Aorta (tissue), 5 donors: ENCODE data around the gene DENND2D. TPM values are rescaled to one million over a fixed set of nuclear protein-coding genes. Genes with fewer than 3 reads are reported as not detected.
"Not testable (repeated sequence)": the region's sequence is repeated elsewhere in the genome, so short reads cannot be mapped to it uniquely, and the experiment has no call there.

Experiments used
- ATAC-seq: fragments of 200-7000 bp; cut with Tn5 transposase; one replicate; pipeline ENCODE4 v1.9.1; 2022; ENCODE audit warnings: moderate library complexity; ENCODE audit not compliant: low FRiP score
- DNase-seq, 2 donors: peaks; one replicate each; pipeline ENCODE4 v3.0.0-alpha.2; 2020
- H3K27ac ChIP-seq, 2 donors: one replicate each; pipeline ENCODE4 v1.5.1; 2013; ENCODE audit warnings: low read length in 2 of 2, mild to moderate bottlenecking in 2 of 2, moderate library complexity in 2 of 2, control low read depth in 1 of 2, inconsistent platforms in 1 of 2, low read depth in 1 of 2
- H3K27me3 ChIP-seq, 2 donors: one replicate each; pipeline ENCODE4 v1.6.1; 2013; ENCODE audit warnings: control low read depth in 1 of 2, low read length in 1 of 2, mild to moderate bottlenecking in 1 of 2, moderate library complexity in 1 of 2; ENCODE audit not compliant: insufficient read depth in 2 of 2, control insufficient read depth in 1 of 2
- H3K36me3 ChIP-seq, 2 donors: one replicate each; pipeline ENCODE4 v1.6.1; 2013; ENCODE audit warnings: control low read depth in 1 of 2, low read length in 1 of 2, mild to moderate bottlenecking in 1 of 2; ENCODE audit not compliant: insufficient read depth in 2 of 2, control insufficient read depth in 1 of 2
- H3K4me1 ChIP-seq, 2 donors: one replicate each; pipeline ENCODE4 v1.6.1; 2013; ENCODE audit warnings: low read length in 2 of 2, control low read depth in 1 of 2, mild to moderate bottlenecking in 1 of 2, moderate library complexity in 1 of 2; ENCODE audit not compliant: insufficient read depth in 2 of 2, control insufficient read depth in 1 of 2
- H3K4me3 ChIP-seq, 2 donors: one replicate each; pipeline ENCODE4 v1.5.1; 2013; ENCODE audit warnings: low read length in 2 of 2, control low read depth in 1 of 2, mild to moderate bottlenecking in 1 of 2
- H3K9me3 ChIP-seq: one replicate; pipeline ENCODE4 v1.6.1; 2013; ENCODE audit warnings: mild to moderate bottlenecking, low read length; ENCODE audit not compliant: control insufficient read depth
- WGBS, 2 donors: extraction: QIAGEN DNeasy Blood & Tissue Kit; methylation state at CpG; one replicate each; pipeline ENCODE4 v1.1.7; 2013; 5-methylcytosine and 5-hydroxymethylcytosine counted together
- intact Hi-C, 2 donors: fragments of 100-400 bp; cut with DNase I; formaldehyde crosslinking; loops; one replicate each; pipeline versions ENCODE4 v1.14.2 to v1.15.0; 2022
- polyA plus RNA-seq, 2 donors: library from polyadenylated mRNA; stranded (reverse); fragments of 200-250 nt; gene quantifications; one replicate each; pipeline ENCODE4 v1.2.3, GENCODE V29; 2013
- total RNA-seq, 2 donors: library from RNA; stranded (reverse); fragmentation: NEBNext Ultra II Directional; extraction: Animal tissue kit (Norgen Biotek cat#: 25700); gene quantifications; one replicate each; pipeline ENCODE4 v1.2.1, GENCODE V29; 2021
- donor health status: healthy with polysubstance abuse.
- donor health status: Bipolar disorder and iron deficiency.
- donor health status: DM: no; HTN: no; CAD: no.
- donor health status: DM: no; HTN: no; CAD: no.
- donor health status: DM: yes; HTN: yes; CAD: no.

DENND2D gene
- total and polyA plus RNA-seq, 4 donors: 0.77 to 20.3 (median 15.0) TPM

GRCh38 chr1:111218701-111219556 lies 18.5 kb upstream of the DENND2D start:
- Histone ChIP-seq H3K4me3 (no peak overlapping the region), H3K27me3 (no peaks in the 10 kb centered on the region), H3K9me3 (no peaks in the 10 kb centered on the region), H3K36me3 (no peaks in the 10 kb centered on the region), H3K4me1 (no peaks in the 10 kb centered on the region), H3K27ac (no peak overlapping the region)
- no peak for DNase-seq
- no peak for ATAC-seq
- WGBS, 2 donors: 91% methylated on average over 8 of the region's 8 CpGs
- intact Hi-C loops: no loop called here

DNA sequence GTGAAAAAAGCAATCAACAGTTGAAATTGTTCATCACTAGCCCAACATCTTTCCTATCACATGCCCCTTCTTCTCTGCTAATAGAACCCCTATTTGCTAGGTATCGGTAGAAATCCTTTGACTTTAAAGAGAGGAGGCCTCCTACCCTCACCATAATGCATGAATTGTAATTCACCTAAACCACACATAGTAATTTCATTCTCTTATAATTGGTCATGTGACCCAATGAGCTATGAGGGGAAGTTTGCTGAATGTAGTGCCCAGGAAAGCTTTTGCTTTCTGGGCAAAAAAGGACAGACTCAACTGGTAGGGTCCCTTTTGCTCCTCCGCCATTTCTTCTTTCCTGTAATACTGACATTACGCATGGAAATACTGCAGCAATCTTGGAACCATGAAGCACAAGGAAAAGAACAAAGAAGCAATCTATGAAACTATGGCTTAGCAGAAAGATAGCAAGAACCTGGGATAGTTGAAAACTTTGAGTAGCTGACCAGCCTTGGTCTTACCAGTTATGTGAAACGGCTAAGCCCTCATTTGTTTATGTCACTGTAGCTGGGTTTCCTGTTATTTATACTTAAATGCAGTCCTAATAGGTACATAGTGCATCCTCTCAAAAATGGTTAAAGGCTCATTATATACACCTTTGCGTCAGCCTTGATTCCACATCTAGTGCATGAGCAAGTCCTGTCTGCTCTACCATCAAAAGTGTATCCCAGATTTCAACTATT lies 16.9 kb upstream of the DENND2D start:
- ATAC-seq: no peak
- Histone ChIP-seq H3K36me3 (no peaks in the 10 kb centered on the region), H3K9me3 (no peaks in the 10 kb centered on the region), H3K4me1 (no peaks in the 10 kb centered on the region), H3K27me3 (no peaks in the 10 kb centered on the region), H3K4me3 (no peak overlapping the region), H3K27ac (no peak overlapping the region)
- DNase-seq: no peak
- 71% methylated on average over 5 of the region's 5 CpGs for WGBS, 2 donors
- intact Hi-C loops: no loop called here

- Histone ChIP-seq H3K36me3 (no peaks in the 10 kb centered on the region), H3K27ac (no peak overlapping the region), H3K27me3 (no peaks in the 10 kb centered on the region), H3K9me3 (no peaks in the 10 kb centered on the region), H3K4me3 (no peak overlapping the region), H3K4me1 (no peaks in the 10 kb centered on the region)
- DNase-seq (no peak), ATAC-seq (no peak)
- WGBS, 2 donors: 83% methylated on average over 5 of the region's 5 CpGs
- intact Hi-C loops: no loop called here
These were observed 16.3 kb upstream of the DENND2D start for GRCh38 chr1:111216751-111217150.

GRCh38 chr1:111215285-111215684 lies 14.8 kb upstream of the DENND2D start:
- ATAC-seq, H3K4me3 ChIP-seq, intact Hi-C loops, H3K27ac ChIP-seq, H3K4me1 ChIP-seq, H3K27me3 ChIP-seq, H3K9me3 ChIP-seq, DNase-seq, H3K36me3 ChIP-seq: not testable (repeated sequence)
- WGBS, 2 donors: 88 to 91% methylated on average over 2 of the region's 2 CpGs

GRCh38 chr1:111214884-111215283 lies 14.4 kb upstream of the DENND2D start:
- ATAC-seq (no peak), DNase-seq (no peak)
- 91 to 92% methylated on average over 7 of the region's 7 CpGs for WGBS, 2 donors
- H3K9me3 ChIP-seq: no peaks in the 10 kb centered on the region
- H3K4me3 ChIP-seq: no peak overlapping the region
- H3K27me3 ChIP-seq: no peaks in the 10 kb centered on the region
- intact Hi-C loops: no loop called here
- H3K36me3 ChIP-seq: no peaks in the 10 kb centered on the region
- no peaks in the 10 kb centered on the region for H3K4me1 ChIP-seq
- H3K27ac ChIP-seq: no peak overlapping the region

GRCh38 chr1:111214074-111214801 lies 13.8 kb upstream of the DENND2D start:
- Histone ChIP-seq H3K27me3 (no peaks in the 10 kb centered on the region), H3K4me1 (no peaks in the 10 kb centered on the region), H3K36me3 (no peaks in the 10 kb centered on the region), H3K9me3 (no peaks in the 10 kb centered on the region), H3K27ac (no peak overlapping the region), H3K4me3 (no peak overlapping the region)
- ATAC-seq (no peak), DNase-seq (no peak)
- intact Hi-C loops: no loop called here
- 79 to 82% methylated on average over 6 of the region's 6 CpGs for WGBS, 2 donors

GRCh38 chr1:111213412-111213811 lies 13.0 kb upstream of the DENND2D start:
- DNase-seq: no peak
- 89 to 91% methylated on average over 6 of the region's 6 CpGs for WGBS, 2 donors
- H3K9me3 ChIP-seq: no peaks in the 10 kb centered on the region
- intact Hi-C loops: no loop called here
- H3K4me3 ChIP-seq: no peak overlapping the region
- ATAC-seq: no peak
- no peak overlapping the region for H3K27ac ChIP-seq
- no peaks in the 10 kb centered on the region for H3K4me1 ChIP-seq
- no peaks in the 10 kb centered on the region for H3K36me3 ChIP-seq
- H3K27me3 ChIP-seq: no peaks in the 10 kb centered on the region

DNA sequence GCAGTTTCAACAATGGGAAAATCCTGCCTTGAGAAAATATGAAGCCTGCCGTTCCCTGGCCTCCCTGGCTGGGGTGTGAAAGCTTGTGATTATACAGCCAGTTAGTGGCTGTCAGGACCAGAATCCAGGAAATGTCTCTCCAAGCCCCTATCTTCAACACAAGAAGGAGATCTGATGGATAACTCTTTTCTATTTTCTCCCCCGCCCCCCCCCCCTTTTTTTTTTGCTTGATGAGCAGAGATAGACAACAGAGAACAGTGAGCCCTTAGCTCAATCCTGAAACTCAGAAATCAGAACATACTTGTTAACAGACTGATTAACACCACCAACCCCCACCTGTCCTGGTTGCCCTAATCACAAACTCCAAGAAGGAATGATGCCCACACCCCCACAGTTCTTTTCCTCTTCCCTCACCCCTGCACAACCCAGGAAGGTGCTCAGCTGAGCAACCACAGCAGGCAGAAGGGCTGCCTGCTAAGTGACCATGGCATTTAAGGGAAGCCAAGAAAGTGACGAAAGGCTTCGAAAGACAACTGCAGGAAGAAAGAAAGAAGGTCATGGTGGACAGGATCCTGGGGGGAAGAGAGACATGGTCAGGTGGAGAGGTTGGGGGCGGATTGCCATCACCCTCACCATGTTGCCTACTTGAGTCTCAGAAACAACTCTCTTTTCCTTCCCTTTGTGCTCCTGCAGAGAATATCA lies 12.3 kb upstream of the DENND2D start:
- WGBS, 2 donors: 75 to 78% methylated on average over 5 of the region's 5 CpGs
- Histone ChIP-seq H3K9me3 (no peaks in the 10 kb centered on the region), H3K36me3 (no peaks in the 10 kb centered on the region), H3K27me3 (no peaks in the 10 kb centered on the region), H3K4me3 (no peak overlapping the region), H3K27ac (no peak overlapping the region), H3K4me1 (no peaks in the 10 kb centered on the region)
- no peak for ATAC-seq
- intact Hi-C loops: no loop called here
- DNase-seq: no peak
